Transverse colon (tissue), 4 donors: Measurements from ENCODE around the gene PDZD2. TPM values are rescaled to one million over a fixed set of nuclear protein-coding genes. Genes with fewer than 3 reads are reported as not detected.

Experiments used
- DNase-seq: peaks from one replicate; pipeline ENCODE4 v3.0.0-alpha.2; 2019
- H3K27ac ChIP-seq, 4 donors: fragments of 200-600 bp; sonication (generic); 2 replicates each; pipeline ENCODE4 v1.5.1; 2016 to 2018; ENCODE audit warnings: inconsistent platforms in 4 of 4
- H3K27me3 ChIP-seq: fragments of 200-600 bp; sonication (generic); 2 replicates; pipeline ENCODE4 v1.5.1; 2017; ENCODE audit warnings: inconsistent platforms
- H3K36me3 ChIP-seq, 4 donors: fragments of 200-600 bp; sonication (generic); 2 replicates each; pipeline ENCODE4 v1.5.1; 2017 to 2019; ENCODE audit warnings: inconsistent platforms in 4 of 4
- H3K4me1 ChIP-seq, 4 donors: fragments of 200-600 bp; sonication (generic); 2 replicates each; pipeline ENCODE4 v1.5.1; 2017 to 2020; ENCODE audit warnings: inconsistent platforms in 4 of 4
- H3K4me3 ChIP-seq, 4 donors: fragments of 200-600 bp; sonication (generic); 1 replicate in 1 of 4; 2 replicates in 3 of 4; pipeline versions ENCODE4 v1.5.1 to v1.6.1; 2017 to 2019; ENCODE audit warnings: inconsistent platforms in 4 of 4
- H3K9me3 ChIP-seq, 2 donors: fragments of 200-600 bp; sonication (generic); 2 replicates each; pipeline ENCODE4 v1.5.1; 2017 to 2019; ENCODE audit warnings: inconsistent platforms in 2 of 2
- CTCF ChIP-seq, 5 experiments: fragments of 200-600 bp in 3 of 5; fragments of 450-650 bp in 2 of 5; sonication (generic) in 3 of 5; IDR thresholded peaks; 1 replicate in 2 of 5; 2 replicates in 3 of 5; pipeline ENCODE4 v1.5.1; 2016 to 2017; ENCODE audit warnings: antibody characterized with exemption in 5 of 5, inconsistent platforms in 3 of 5, mild to moderate bottlenecking in 2 of 5, moderate library complexity in 1 of 5
- EP300 ChIP-seq: sonication (generic); formaldehyde crosslinking; IDR thresholded peaks from one replicate; pipeline ENCODE4 v1.6.1; 2017; ENCODE audit warnings: antibody characterized with exemption, low read depth
- POLR2A ChIP-seq: fragments of 450-650 bp; IDR thresholded peaks from one replicate; pipeline ENCODE4 v1.6.1; 2016; ENCODE audit warnings: antibody characterized with exemption, mild to moderate bottlenecking, moderate library complexity
- POLR2AphosphoS5 ChIP-seq, 3 donors: sonication (generic); formaldehyde crosslinking; IDR thresholded peaks; one replicate each; pipeline ENCODE4 v1.6.1; 2016; ENCODE audit warnings: antibody characterized with exemption in 3 of 3
- WGBS, 2 donors: methylation state at CpG; one replicate each; pipeline ENCODE4 v1.1.5; 2018; ENCODE audit warnings: low coverage in 1 of 2; 5-methylcytosine and 5-hydroxymethylcytosine counted together
- in situ Hi-C, 4 donors: fragments of 200-750 bp; cut with MboI; loops; one replicate each; pipeline versions ENCODE4 v1.15.0 to v1.15.1; 2017; ENCODE audit warnings: low sequenced_read_pairs in 3 of 4, low pct_ligation_motif_present in 1 of 4, low pct_unique_long_range_greater_than_20kb in 1 of 4
- intact Hi-C: fragments of 100-400 bp; cut with DNase I; formaldehyde crosslinking; loops from one replicate; pipeline ENCODE4 v1.15.1; 2023; ENCODE audit warnings: low total_unique reads
- small RNA-seq, 4 donors: library from RNA; depleted of rRNA; stranded (forward); fragments of <200 nt; gene quantifications; one replicate each; pipeline ENCODE3, GENCODE V24; 2016
- total RNA-seq, 4 donors: library from RNA; depleted of rRNA; stranded (reverse); fragments of >200 nt; gene quantifications; one replicate each; pipeline ENCODE4 v1.1.0, GENCODE V29; 2016

The PDZD2 gene
- total RNA-seq, 4 donors from 2014 or later, result 2.0 to 3.7 (median 2.8) TPM

GRCh38 chr5:32158679-32158975, 519.7 kb downstream of the PDZD2 start:
- intact Hi-C loops, result no loop called here
- 63 to 85% methylated on average over 2 of the region's 2 CpGs for WGBS, 2 donors
- no peak overlapping the region for H3K4me3 ChIP-seq
- no peaks in the 10 kb centered on the region for H3K36me3 ChIP-seq
- no peak overlapping the region for H3K27ac ChIP-seq
- no peak for TF ChIP-seq EP300
- no peak for TF ChIP-seq POLR2AphosphoS5 (IDR thresholded peaks at IDR 0.05)
- no peaks in the 10 kb centered on the region for H3K9me3 ChIP-seq
- in situ Hi-C loops, result no loop called here
- peaks cover 7 to 57% (median 34%) of the 10 kb centered on the region in 4 donors for H3K4me1 ChIP-seq
- no peaks in the 10 kb centered on the region for H3K27me3 ChIP-seq
- DNase-seq, result no peak

GRCh38 chr5:32159328-32160072, 520.6 kb downstream of the PDZD2 start:
- in situ Hi-C loops (no loop called here), intact Hi-C loops (loop anchor here (10.0 kb wide), 1 partner anchor 355 kb away; no protein-coding TSS in a partner anchor)
- Histone ChIP-seq H3K27ac (no peak overlapping the region), H3K36me3 (no peaks in the 10 kb centered on the region), H3K4me1 (peaks cover 14 to 57% (median 39%) of the 10 kb centered on the region in 4 donors), H3K27me3 (no peaks in the 10 kb centered on the region), H3K9me3 (no peaks in the 10 kb centered on the region), H3K4me3 (no peak overlapping the region)
- no peak for TF ChIP-seq POLR2AphosphoS5 (IDR thresholded peaks at IDR 0.05)
- no peak for TF ChIP-seq POLR2A
- TF ChIP-seq CTCF (IDR thresholded peaks at IDR 0.05), result no peak
- TF ChIP-seq EP300, result no peak
- no peak for DNase-seq
- WGBS, 2 donors, result 63 to 69% methylated on average over 2 of the region's 2 CpGs

- intact Hi-C loops, result loop anchor here (10.0 kb wide), 1 partner anchor 355 kb away; no protein-coding TSS in a partner anchor
- Histone ChIP-seq H3K9me3 (no peaks in the 10 kb centered on the region), H3K27ac (no peak overlapping the region), H3K27me3 (no peaks in the 10 kb centered on the region), H3K4me3 (no peak overlapping the region), H3K36me3 (no peaks in the 10 kb centered on the region), H3K4me1 (peaks cover 21 to 57% (median 45%) of the 10 kb centered on the region in 4 donors)
- in situ Hi-C loops, result no loop called here
- 85 to 93% methylated on average over 1 of the region's 1 CpG for WGBS, 2 donors
- no peak for DNase-seq
- TF ChIP-seq POLR2A (no peak), POLR2AphosphoS5 (IDR thresholded peaks at IDR 0.05) (no peak), EP300 (no peak), CTCF (IDR thresholded peaks at IDR 0.05) (no peak)
Observed at GRCh38 chr5:32160228-32160627, 521.3 kb downstream of the PDZD2 start.

Small RNA genes within 50 kb of the gene (small RNA-seq; reads per million reads assigned to genes)
- gene AC025458.1 (0 to 0.55 (median 0.12) reads per million in 4 donors), gene MIR4279 (0 reads per million in 4 donors), gene RF00019 (0 reads per million in 4 donors), gene RNU6-358P (0 reads per million in 4 donors), gene RNU6-363P (0 reads per million in 4 donors), gene RNU6-760P (0 reads per million in 4 donors)

Other genes with a start within 250 kb of the PDZD2 start
- 100 to 1,000 TPM in 1 of 4 donors, 10 to 100 TPM in 3; 32.2 to 503 (median 47.4) TPM for gene DROSHA, start 107.0 kb upstream of the PDZD2 start, total RNA-seq
- gene C5orf22, start 106.8 kb upstream of the PDZD2 start, total RNA-seq, result 10 to 100 TPM in 3 of 4 donors, 1 to 10 TPM in 1; 8.8 to 26.9 (median 18.5) TPM